IMR-90 (cell line): Measurements from ENCODE around the gene NAPB. TPM values are rescaled to one million over a fixed set of nuclear protein-coding genes. Genes with fewer than 3 reads are reported as not detected.

ENCODE experiments used
- ATAC-seq: fragments of 200-7000 bp; cut with Tn5 transposase; 2 replicates; pipeline ENCODE4 v1.9.1; 2020; ENCODE audit warnings: low read depth, mild to moderate bottlenecking, moderate library complexity
- BruUV-seq: library from RNA; stranded (reverse); fragments of 400-500 nt; replicated peaks from 2 replicates; lab custom pipeline; 2021; lab: Mats Ljungman, UMichigan
- CTCF ChIA-PET: fragments of 300-600 bp; formaldehyde crosslinking; extraction: SDS; loops from one replicate; lab custom pipeline; 2021; ENCODE audit warnings: antibody characterized with exemption; lab: Yijun Ruan, JAX
- POLR2A ChIA-PET: fragments of 300-600 bp; sonication (Branson Sonifier 250); formaldehyde crosslinking; loops from one replicate; lab custom pipeline; 2022; ENCODE audit warnings: antibody characterized with exemption; ENCODE audit not compliant: unreplicated experiment; lab: Charles Lee
- DNase-seq: peaks from one replicate; pipeline ENCODE4 v3.0.0; 2013
- H2AFZ ChIP-seq: replicated peaks from 2 replicates; pipeline ENCODE3; 2013; ENCODE audit warnings: low read length, mild to moderate bottlenecking; ENCODE audit not compliant: poor library complexity
- H2AK5ac ChIP-seq: 2 replicates; pipeline ENCODE4 v1.6.1; 2013; ENCODE audit warnings: low read depth, low read length, inconsistent platforms
- H2AK9ac ChIP-seq: replicated peaks from 2 replicates; pipeline ENCODE3; 2013; ENCODE audit warnings: mild to moderate bottlenecking, low read depth, low read length, moderate library complexity; ENCODE audit not compliant: poor library complexity
- H2BK120ac ChIP-seq: 2 replicates; pipeline ENCODE4 v1.6.1; 2013; ENCODE audit warnings: low read depth, low read length, inconsistent platforms
- H2BK15ac ChIP-seq: 3 replicates; pipeline ENCODE4 v1.6.1; 2013; ENCODE audit warnings: low read depth, low read length, inconsistent platforms
- H2BK20ac ChIP-seq: 2 replicates; pipeline ENCODE4 v1.6.1; 2013; ENCODE audit warnings: low read depth, mild to moderate bottlenecking, inconsistent platforms, low read length, moderate library complexity
- H2BK5ac ChIP-seq: 2 replicates; pipeline ENCODE4 v1.6.1; 2013; ENCODE audit warnings: mild to moderate bottlenecking, low read depth, low read length, inconsistent platforms; ENCODE audit not compliant: poor library complexity, severe bottlenecking
- H3K14ac ChIP-seq: replicated peaks from 2 replicates; pipeline ENCODE4 v1.6.1; 2013; ENCODE audit warnings: low read depth, low read length, inconsistent platforms
- H3K18ac ChIP-seq: 2 replicates; pipeline ENCODE4 v1.6.1; 2013; ENCODE audit warnings: low read depth, low read length, control low read depth
- H3K23ac ChIP-seq: 2 replicates; pipeline ENCODE4 v1.6.1; 2013; ENCODE audit warnings: low read depth, low read length, inconsistent platforms
- H3K27ac ChIP-seq: 2 replicates; pipeline ENCODE4 v1.5.1; 2013; ENCODE audit warnings: mild to moderate bottlenecking, control low read depth, low read length; ENCODE audit not compliant: insufficient read depth
- H3K27me3 ChIP-seq: 2 replicates; pipeline ENCODE4 v1.6.1; 2013; ENCODE audit warnings: low read length; ENCODE audit not compliant: control insufficient read depth, insufficient read depth
- H3K36me3 ChIP-seq: 2 replicates; pipeline ENCODE4 v1.6.1; 2013; ENCODE audit warnings: low read length, mixed read lengths; ENCODE audit not compliant: control insufficient read depth, insufficient read depth
- H3K4ac ChIP-seq: 2 replicates; pipeline ENCODE4 v1.6.1; 2013; ENCODE audit warnings: low read depth, low read length, inconsistent platforms
- H3K4me1 ChIP-seq: 2 replicates; pipeline ENCODE4 v1.6.1; 2013; ENCODE audit warnings: low read length, mixed read lengths; ENCODE audit not compliant: control insufficient read depth, insufficient read depth
- H3K4me2 ChIP-seq: 2 replicates; pipeline ENCODE4 v1.6.1; 2013; ENCODE audit warnings: low read depth, mild to moderate bottlenecking, control low read depth, low read length, moderate library complexity
- H3K4me3 ChIP-seq: 2 replicates; pipeline ENCODE4 v1.5.1; 2013; ENCODE audit warnings: low read depth, mild to moderate bottlenecking, control low read depth, low read length, moderate library complexity; ENCODE audit not compliant: insufficient read depth
- H3K56ac ChIP-seq: 2 replicates; pipeline ENCODE4 v1.6.1; 2013; ENCODE audit warnings: low read length, inconsistent platforms; ENCODE audit not compliant: insufficient read depth; ENCODE audit errors: extremely low read depth
- H3K79me1 ChIP-seq, 2 experiments: 2 replicates each; pipeline ENCODE4 v1.6.1; 2013; ENCODE audit warnings: low read length in 2 of 2, inconsistent platforms in 1 of 2, low read depth in 1 of 2
- H3K9ac ChIP-seq: 2 replicates; pipeline ENCODE4 v1.6.1; 2013; ENCODE audit warnings: low read depth, low read length, control low read depth
- H3K9me1 ChIP-seq: 2 replicates; pipeline ENCODE4 v1.6.1; 2013; ENCODE audit warnings: low read length, inconsistent platforms; ENCODE audit not compliant: insufficient read depth
- H3K9me3 ChIP-seq: 2 replicates; pipeline ENCODE4 v1.6.1; 2013; ENCODE audit warnings: low read length; ENCODE audit not compliant: control insufficient read depth, insufficient read depth
- H4K20me1 ChIP-seq: 2 replicates; pipeline ENCODE4 v1.6.1; 2013; ENCODE audit warnings: low read length, inconsistent platforms; ENCODE audit not compliant: insufficient read depth
- H4K5ac ChIP-seq: 2 replicates; pipeline ENCODE4 v1.6.1; 2013; ENCODE audit warnings: mild to moderate bottlenecking, low read depth, low read length, control low read depth
- H4K8ac ChIP-seq, 2 experiments: 2 replicates each; pipeline ENCODE4 v1.6.1; 2013; ENCODE audit warnings: low read depth in 2 of 2, low read length in 2 of 2, control low read depth in 1 of 2, inconsistent platforms in 1 of 2
- H4K91ac ChIP-seq: 2 replicates; pipeline ENCODE4 v1.6.1; 2013; ENCODE audit warnings: low read depth, low read length, inconsistent platforms; ENCODE audit not compliant: insufficient read depth
- MAFK ChIP-seq: IDR thresholded peaks from 2 replicates; pipeline ENCODE4 v1.6.1; 2012; ENCODE audit warnings: low read depth, low read length, improper control_type of control experiment
- MAZ ChIP-seq: IDR thresholded peaks from 2 replicates; pipeline ENCODE4 v1.6.1; 2012; ENCODE audit warnings: low read depth, mild to moderate bottlenecking, low read length, improper control_type of control experiment, moderate library complexity, borderline replicate concordance
- MXI1 ChIP-seq: IDR thresholded peaks from 2 replicates; pipeline ENCODE4 v1.6.1; 2012; ENCODE audit warnings: low read depth, mild to moderate bottlenecking, low read length, moderate library complexity, borderline replicate concordance
- NFE2L2 ChIP-seq: fragments of 150-350 bp; IDR thresholded peaks from 2 replicates; pipeline ENCODE4 v1.6.1; 2016; ENCODE audit warnings: low read depth, mild to moderate bottlenecking, low read length
- WGBS, 2 experiments: methylation state at CpG; one replicate each; pipeline versions ENCODE4 v1.1.5 to v1.1.7; 2013; ENCODE audit warnings: missing lambda C conversion rate in 2 of 2; ENCODE audit not compliant: insufficient read length in 1 of 2; ENCODE audit errors: extremely low coverage in 2 of 2; 5-methylcytosine and 5-hydroxymethylcytosine counted together
- dilution Hi-C: fragments of 300-500 bp; cut with HindIII; formaldehyde crosslinking; loops from one replicate; pipeline ENCODE4 v1.14.3; 2018; ENCODE audit warnings: low sequenced_read_pairs; ENCODE audit not compliant: unreplicated experiment
- in situ Hi-C: fragments of 300-500 bp; cut with MboI; formaldehyde crosslinking; loops from 3 replicates; pipeline ENCODE4 v1.14.3; 2019; ENCODE audit warnings: low sequenced_read_pairs, inconsistent platforms, mixed read lengths
- intact Hi-C: fragments of 100-400 bp; cut with micrococcal nuclease; formaldehyde crosslinking; loops from 2 replicates; pipeline ENCODE4 v1.10.0; 2022
- polyA plus RNA-seq, 3 experiments: library from polyadenylated mRNA; depleted of rRNA; stranded (reverse); fragments of >200 nt; gene quantifications; 2 replicates each; pipeline ENCODE4 v1.2.3, GENCODE V29; 2012; ENCODE audit warnings: low replicate concordance in 1 of 3
- total RNA-seq: library from RNA; depleted of rRNA; stranded (reverse); fragments of >200 nt; gene quantifications from 2 replicates; pipeline ENCODE4 v1.2.3, GENCODE V29; 2012
- TF ChIP-seq, protein P1 (sequence below): fragments of 150-350 bp; IDR thresholded peaks from 2 replicates; pipeline ENCODE4 v1.6.1; 2016; ENCODE audit warnings: low read depth, mild to moderate bottlenecking, low read length, moderate library complexity, borderline replicate concordance
- TF ChIP-seq, protein P2 (sequence below): fragments of 150-350 bp; IDR thresholded peaks from 2 replicates; pipeline ENCODE4 v1.6.1; 2017; ENCODE audit warnings: mild to moderate bottlenecking, antibody characterized with exemption, low read length, low read depth

Gene NAPB
- total and polyA plus RNA-seq, 2 of the 4 experiments (the other 2 are of a cell fraction) = 4.4 to 5.2 TPM

DNA sequence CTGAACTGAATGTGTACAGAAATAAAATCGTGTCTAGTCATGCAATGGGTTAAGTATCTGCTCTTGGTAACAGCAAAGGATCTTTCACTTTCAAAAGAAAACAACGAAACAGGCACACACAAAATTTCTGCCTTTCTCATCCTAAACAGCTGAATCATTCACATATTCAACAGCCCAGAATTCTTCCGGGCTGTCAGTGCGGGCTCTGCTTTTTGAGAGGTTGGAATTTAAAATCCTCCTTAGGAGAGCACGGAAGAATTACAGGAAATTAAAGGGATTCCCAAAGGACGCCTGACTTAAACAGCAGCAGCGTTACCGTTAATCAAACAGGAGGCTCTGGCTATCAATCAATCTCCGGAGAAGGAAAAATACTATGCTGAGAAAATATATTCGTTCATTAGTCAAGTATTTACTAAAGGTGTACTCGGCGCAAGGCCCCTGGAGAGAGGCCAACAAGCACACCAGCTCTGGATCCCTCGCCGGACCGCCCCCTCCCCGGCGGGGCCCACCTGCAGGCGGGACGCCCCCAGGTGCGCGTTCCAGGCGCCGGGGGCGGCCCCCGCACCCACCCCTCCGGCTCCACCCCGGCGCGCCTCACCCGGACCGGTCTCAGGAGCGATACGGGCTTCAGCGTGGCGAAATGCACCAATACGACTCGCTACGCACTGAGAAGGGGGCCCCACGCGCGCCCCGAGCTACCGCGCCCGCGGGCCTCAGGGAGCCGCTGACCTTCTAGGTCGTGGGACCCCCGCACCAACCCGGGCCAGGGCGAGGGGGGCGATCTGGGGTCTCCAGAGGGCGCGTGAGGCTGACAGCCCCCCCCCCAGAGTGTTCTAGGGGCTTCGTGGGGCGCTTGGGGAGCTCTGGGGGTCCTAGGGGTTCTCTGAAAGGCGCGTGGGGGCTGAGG is 1.0 kb downstream of the NAPB start:
- Histone ChIP-seq H3K27me3 (no peaks in the 10 kb centered on the region), H2AK5ac (no peak overlapping the region), H3K56ac (no peak overlapping the region; the same call in 1 of the 2 replicates), H2BK5ac (peak overlapping the region; percentile 52), H3K4me1 (peaks cover 1% of the 10 kb centered on the region; the same call in 1 of the 2 replicates), H2BK15ac (no peak overlapping the region), H4K8ac (no peak overlapping the region; a peak in 1 of 4 replicates), H3K79me1 (peaks cover 3 to 24% of the 10 kb centered on the region in 2 experiments; a peak in 3 of 4 replicates), H4K20me1 (peaks cover 12% of the 10 kb centered on the region; the same call in 1 of the 2 replicates), H3K27ac (peak overlapping the region; percentile 75), H3K14ac (no peak overlapping the region), H3K4me3 (peak overlapping the region; percentile 67), H3K23ac (peak overlapping the region; percentile 88; the same call in 1 of the 2 replicates), H3K9me3 (no peaks in the 10 kb centered on the region), H3K9ac (peak overlapping the region; percentile 79), H2BK20ac (no peak overlapping the region), H3K9me1 (peaks cover 3% of the 10 kb centered on the region), H4K5ac (no peak overlapping the region; the same call in 1 of the 2 replicates), H3K4ac (no peak overlapping the region), H2AFZ (peak overlapping the region; percentile 97), H2AK9ac (peak overlapping the region; percentile 91), H3K4me2 (peak overlapping the region; percentile 78), H3K18ac (peak overlapping the region; percentile 51; the same call in 1 of the 2 replicates), H4K91ac (no peak overlapping the region), H3K36me3 (no peaks in the 10 kb centered on the region), H2BK120ac (no peak overlapping the region)
- DNase-seq (peak; percentile 70), ATAC-seq (peak; percentile 40)
- BruUV-seq = no TSS peak
- dilution Hi-C loops = no loop called here
- intact Hi-C loops = no loop called here
- TF ChIP-seq MXI1 (no peak), MAZ (no peak), MAFK (peak; percentile 48; the same call in 1 of the 2 replicates), NFE2L2 (peak; percentile 80)
- TF ChIP-seq, protein P1, sequence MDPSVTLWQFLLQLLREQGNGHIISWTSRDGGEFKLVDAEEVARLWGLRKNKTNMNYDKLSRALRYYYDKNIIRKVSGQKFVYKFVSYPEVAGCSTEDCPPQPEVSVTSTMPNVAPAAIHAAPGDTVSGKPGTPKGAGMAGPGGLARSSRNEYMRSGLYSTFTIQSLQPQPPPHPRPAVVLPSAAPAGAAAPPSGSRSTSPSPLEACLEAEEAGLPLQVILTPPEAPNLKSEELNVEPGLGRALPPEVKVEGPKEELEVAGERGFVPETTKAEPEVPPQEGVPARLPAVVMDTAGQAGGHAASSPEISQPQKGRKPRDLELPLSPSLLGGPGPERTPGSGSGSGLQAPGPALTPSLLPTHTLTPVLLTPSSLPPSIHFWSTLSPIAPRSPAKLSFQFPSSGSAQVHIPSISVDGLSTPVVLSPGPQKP = no peak
- TF ChIP-seq, protein P2, sequence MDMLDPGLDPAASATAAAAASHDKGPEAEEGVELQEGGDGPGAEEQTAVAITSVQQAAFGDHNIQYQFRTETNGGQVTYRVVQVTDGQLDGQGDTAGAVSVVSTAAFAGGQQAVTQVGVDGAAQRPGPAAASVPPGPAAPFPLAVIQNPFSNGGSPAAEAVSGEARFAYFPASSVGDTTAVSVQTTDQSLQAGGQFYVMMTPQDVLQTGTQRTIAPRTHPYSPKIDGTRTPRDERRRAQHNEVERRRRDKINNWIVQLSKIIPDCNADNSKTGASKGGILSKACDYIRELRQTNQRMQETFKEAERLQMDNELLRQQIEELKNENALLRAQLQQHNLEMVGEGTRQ = no peak
- ChIA-PET CTCF (interaction anchor here (1.5 kb wide), 2 partner anchors 22 to 70 kb away, joined by 4 to 6 read pairs; partner anchors contain the start of gene NXT1), POLR2A (no interaction called here)
- in situ Hi-C loops = no loop called here
- WGBS, 2 experiments = 3% methylated on average over 6 of the region's 58 CpGs; no CpG with 5 or more reads in 1 of the 2 experiments
